Loucy (cell line): ENCODE measurements around the gene SCMH1.
"Not testable (repeated sequence)": the region's sequence is repeated elsewhere in the genome, so short reads cannot be mapped to it uniquely, and the experiment has no call there.

Source experiments
- EZH2phosphoT487 ChIP-seq: fragments of 200-600 bp; IDR thresholded peaks from 2 replicates; pipeline ENCODE4 v1.6.1; 2018; ENCODE audit warnings: antibody characterized with exemption, mild to moderate bottlenecking, moderate library complexity, borderline replicate concordance
- TF ChIP-seq, protein P1 (sequence below): fragments of 200-600 bp; sonication (generic); conservative IDR thresholded peaks from 2 replicates; pipeline ENCODE4 v1.5.1; 2014; ENCODE audit warnings: mild to moderate bottlenecking, antibody characterized with exemption, low read length

DNA sequence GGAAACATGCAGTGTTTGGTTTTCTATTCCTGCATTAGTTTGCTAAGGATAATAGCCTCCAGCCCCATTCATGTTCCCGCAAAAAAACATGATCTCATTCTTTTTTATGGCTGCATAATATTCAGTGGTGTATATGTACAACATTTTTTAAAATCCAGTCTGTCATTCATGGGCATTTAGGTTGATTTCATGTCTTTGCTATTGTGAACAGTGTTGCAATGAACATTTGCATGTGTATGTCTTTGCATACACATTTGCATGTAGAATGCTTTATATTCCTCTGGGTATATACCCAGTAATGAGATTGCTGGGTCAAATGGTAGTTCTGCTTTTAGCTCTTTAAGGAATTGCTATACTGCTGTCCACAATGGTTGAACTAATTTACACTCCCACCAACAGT lies 9.0 kb upstream of the SCMH1 start:
- TF ChIP-seq, protein P1, sequence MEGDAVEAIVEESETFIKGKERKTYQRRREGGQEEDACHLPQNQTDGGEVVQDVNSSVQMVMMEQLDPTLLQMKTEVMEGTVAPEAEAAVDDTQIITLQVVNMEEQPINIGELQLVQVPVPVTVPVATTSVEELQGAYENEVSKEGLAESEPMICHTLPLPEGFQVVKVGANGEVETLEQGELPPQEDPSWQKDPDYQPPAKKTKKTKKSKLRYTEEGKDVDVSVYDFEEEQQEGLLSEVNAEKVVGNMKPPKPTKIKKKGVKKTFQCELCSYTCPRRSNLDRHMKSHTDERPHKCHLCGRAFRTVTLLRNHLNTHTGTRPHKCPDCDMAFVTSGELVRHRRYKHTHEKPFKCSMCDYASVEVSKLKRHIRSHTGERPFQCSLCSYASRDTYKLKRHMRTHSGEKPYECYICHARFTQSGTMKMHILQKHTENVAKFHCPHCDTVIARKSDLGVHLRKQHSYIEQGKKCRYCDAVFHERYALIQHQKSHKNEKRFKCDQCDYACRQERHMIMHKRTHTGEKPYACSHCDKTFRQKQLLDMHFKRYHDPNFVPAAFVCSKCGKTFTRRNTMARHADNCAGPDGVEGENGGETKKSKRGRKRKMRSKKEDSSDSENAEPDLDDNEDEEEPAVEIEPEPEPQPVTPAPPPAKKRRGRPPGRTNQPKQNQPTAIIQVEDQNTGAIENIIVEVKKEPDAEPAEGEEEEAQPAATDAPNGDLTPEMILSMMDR = not testable (repeated sequence)
- TF ChIP-seq EZH2phosphoT487 = not testable (repeated sequence)
